Measurements from ENCODE around the gene XKR3.

DNA sequence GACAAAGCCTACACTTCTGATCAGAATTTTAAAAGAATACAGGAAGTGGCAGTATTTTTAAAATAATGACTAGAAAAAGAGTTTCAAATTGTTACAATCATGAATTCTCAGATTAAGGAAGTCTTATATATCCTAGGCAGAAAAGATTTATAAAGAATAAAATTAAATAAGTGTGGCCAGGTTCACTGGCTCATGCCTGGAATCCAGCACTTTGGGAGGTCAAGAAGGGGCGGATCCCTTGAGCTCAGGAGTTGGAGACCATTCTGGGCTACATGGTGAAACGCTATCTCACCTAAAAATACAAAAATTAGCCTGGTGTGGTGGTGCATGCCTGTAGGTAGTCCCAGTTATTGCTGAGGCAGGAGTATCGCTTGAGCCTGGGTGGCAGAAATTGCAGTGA, 24.1 kb downstream of the XKR3 start:
- TF ChIP-seq CTCF (IDR thresholded peaks at IDR 0.05; ENCODE audit: poor library complexity) (no peak), EZH2phosphoT487 (IDR thresholded peaks at IDR 0.05; ENCODE audit: low read depth, severe bottlenecking, unreplicated experiment) (no peak), EZH2 (IDR thresholded peaks at IDR 0.05; ENCODE audit: borderline replicate concordance) (no peak)
